HepG2 (cell line): ENCODE measurements around the gene WWP2. TPM values are rescaled to one million over a fixed set of nuclear protein-coding genes. Genes with fewer than 3 reads are reported as not detected.

ENCODE experiments used
- GMEB2 ChIP-seq: IDR thresholded peaks from 2 replicates; pipeline ENCODE4 v1.6.1; 2016; ENCODE audit warnings: missing biosample characterization, missing genetic modification reagents, low read depth
- HMGXB3 ChIP-seq: sonication (generic); formaldehyde crosslinking; IDR thresholded peaks from 2 replicates; pipeline ENCODE4 v1.4.0; 2020; ENCODE audit warnings: missing genetic modification reagents, borderline replicate concordance
- HNF1B ChIP-seq: sonication (generic); formaldehyde crosslinking; IDR thresholded peaks from 2 replicates; pipeline ENCODE4 v1.5.1; 2020; ENCODE audit warnings: mild to moderate bottlenecking, moderate library complexity, missing genetic modification reagents
- IKZF1 ChIP-seq: fragments of 450-650 bp; IDR thresholded peaks from 2 replicates; pipeline ENCODE4 v1.7.1; 2016
- MLXIP ChIP-seq: sonication (generic); formaldehyde crosslinking; IDR thresholded peaks from 2 replicates; pipeline ENCODE4 v1.9.0; 2021; ENCODE audit warnings: missing genetic modification reagents, borderline replicate concordance
- NCOR1 ChIP-seq: fragments of 200-600 bp; sonication (generic); IDR thresholded peaks from 2 replicates; pipeline ENCODE4 v1.7.0; 2017; ENCODE audit warnings: antibody characterized with exemption, low read length, borderline replicate concordance
- RARA ChIP-seq: IDR thresholded peaks from 2 replicates; pipeline ENCODE4 v1.6.1; 2016; ENCODE audit warnings: missing genetic modification reagents, missing compliant biosample characterization
- REL ChIP-seq: sonication (generic); formaldehyde crosslinking; conservative IDR thresholded peaks from 2 replicates; pipeline ENCODE4 v1.8.0; 2022; ENCODE audit warnings: mild to moderate bottlenecking, missing genetic modification reagents, moderate library complexity
- SALL1 ChIP-seq: sonication (generic); formaldehyde crosslinking; IDR thresholded peaks from 2 replicates; pipeline ENCODE4 v1.8.0; 2022; ENCODE audit warnings: mild to moderate bottlenecking, missing genetic modification reagents
- SOX6 ChIP-seq, 2 experiments: fragments of 450-650 bp in 1 of 2; sonication (generic) in 1 of 2; formaldehyde crosslinking in 1 of 2; IDR thresholded peaks; 2 replicates each; pipeline versions ENCODE4 v1.4.0 to v1.6.1; 2017 to 2020; ENCODE audit warnings: antibody characterized with exemption in 1 of 2, mild to moderate bottlenecking in 1 of 2, missing genetic modification reagents in 1 of 2
- SUZ12 ChIP-seq: fragments of 150-350 bp; IDR thresholded peaks from 2 replicates; pipeline ENCODE4 v1.6.1; 2014; ENCODE audit warnings: low read depth, low read length
- ZFP82 ChIP-seq: sonication (generic); formaldehyde crosslinking; IDR thresholded peaks from 2 replicates; pipeline ENCODE4 v1.5.1; 2020; ENCODE audit warnings: mild to moderate bottlenecking, missing genetic modification reagents, borderline replicate concordance
- ZFYVE20 ChIP-seq: sonication (generic); formaldehyde crosslinking; IDR thresholded peaks from 2 replicates; pipeline ENCODE4 v1.8.0; 2023; ENCODE audit warnings: low read depth, mild to moderate bottlenecking, moderate library complexity, missing genetic modification reagents, borderline replicate concordance
- ZNF598 ChIP-seq: sonication (generic); formaldehyde crosslinking; IDR thresholded peaks from 2 replicates; pipeline ENCODE4 v1.5.1; 2020; ENCODE audit warnings: mild to moderate bottlenecking, missing genetic modification reagents, borderline replicate concordance
- ZNF670 ChIP-seq: sonication (generic); formaldehyde crosslinking; IDR thresholded peaks from 2 replicates; pipeline ENCODE4 v1.8.0; 2022; ENCODE audit warnings: mild to moderate bottlenecking, missing genetic modification reagents, borderline replicate concordance
- ZNF709 ChIP-seq: sonication (generic); formaldehyde crosslinking; IDR thresholded peaks from 2 replicates; pipeline ENCODE4 v1.5.0; 2020; ENCODE audit warnings: mild to moderate bottlenecking, missing genetic modification reagents
- polyA plus RNA-seq, 8 experiments: library from polyadenylated mRNA; depleted of rRNA in 3 of 8; stranded (reverse) in 7 of 8; unstranded in 1 of 8; fragments of >200 nt; fragmentation: Illumina TruSeq in 4 of 8; extraction: Trizol in 4 of 8; gene quantifications; 2 replicates each; pipeline versions ENCODE4 v1.2.1 to v1.2.3, GENCODE V29; 2011 to 2016; ENCODE audit warnings: low read depth in 4 of 8, missing spikeins in 1 of 8, mixed read lengths in 1 of 8; ENCODE audit not compliant: insufficient read depth in 1 of 8
- total RNA-seq, 5 experiments: library from RNA; depleted of rRNA; stranded (reverse); fragments of >200 nt; fragmentation: Illumina TruSeq; extraction: Trizol; gene quantifications; 2 replicates each; pipeline ENCODE4 v1.2.3, GENCODE V29; 2016; ENCODE audit warnings: low read depth in 1 of 5

Gene WWP2
- total and polyA plus RNA-seq, 2 of the 13 experiments (the other 11 are each of a cell fraction or from before 2014, with no cell fraction given): 11.4 to 28.2 TPM

DNA sequence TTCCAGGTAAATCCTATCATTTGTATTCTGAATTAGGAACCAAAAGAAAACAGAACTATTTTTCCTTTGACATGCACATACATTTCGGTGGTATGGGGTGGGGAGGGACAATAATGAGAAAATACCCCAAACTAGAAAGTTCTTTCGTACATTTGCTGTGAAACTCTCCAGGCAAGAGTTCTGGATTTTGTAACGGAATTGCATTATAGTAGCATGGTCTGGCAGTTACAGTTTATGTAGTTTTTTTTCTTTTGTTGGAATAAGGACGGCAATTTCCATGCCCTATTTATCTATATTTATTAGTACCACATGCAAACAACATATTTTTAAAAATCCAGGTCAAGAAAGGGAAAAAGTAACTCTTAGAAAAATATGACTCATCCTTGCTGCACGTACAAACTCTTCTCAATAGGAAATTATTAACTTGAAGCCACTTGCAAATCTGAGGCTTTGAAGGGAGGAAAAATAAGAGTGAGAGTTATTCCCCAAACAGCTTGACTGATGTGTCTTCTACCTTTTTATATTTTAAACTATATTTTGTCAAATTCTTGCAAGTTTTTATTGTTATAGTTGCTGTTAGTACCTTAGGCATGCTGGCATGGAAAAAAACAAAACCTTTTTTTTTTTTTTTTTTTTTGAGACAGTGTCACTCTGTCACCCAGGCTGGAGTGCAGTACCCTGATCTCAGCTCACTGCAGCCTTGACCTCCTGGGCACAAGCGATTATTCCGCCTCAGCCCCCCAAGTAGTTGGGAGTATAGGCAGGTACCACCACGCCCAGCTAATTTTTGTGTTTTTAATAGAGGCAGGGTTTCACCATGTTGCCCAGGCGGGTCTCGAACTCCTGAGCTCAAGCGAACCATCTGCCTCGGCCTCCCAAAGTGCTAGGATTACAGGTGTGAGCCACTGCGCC, 69.3 kb downstream of the WWP2 start (continued):
- no peak for TF ChIP-seq MLXIP (CRISPR knock-in tag)
- TF ChIP-seq SALL1 (CRISPR knock-in tag): peak; percentile 28; the same call in 1 of the 2 replicates
- 0 out of 2 replicates have a peak, but pooled peaks have one; percentile 30 for TF ChIP-seq ZNF670
- TF ChIP-seq ZFYVE20 (CRISPR knock-in tag): no peak
- TF ChIP-seq IKZF1: no peak
- TF ChIP-seq NCOR1: peak; percentile 41; the same call in 1 of the 2 replicates
- TF ChIP-seq GMEB2 (CRISPR knock-in tag): no peak
- TF ChIP-seq HMGXB3 (CRISPR knock-in tag): no peak; the same call in 1 of the 2 replicates
- no peak for TF ChIP-seq REL (CRISPR knock-in tag)
- TF ChIP-seq SOX6 (IDR thresholded peaks at IDR 0.05): no peak
- TF ChIP-seq SOX6 (CRISPR knock-in tag; IDR thresholded peaks at IDR 0.05): peak; percentile 36; the same call in 1 of the 2 replicates
- 0 out of 2 replicates have a peak, but pooled peaks have one; percentile 44 for TF ChIP-seq HNF1B
- no peak for TF ChIP-seq ZNF598 (CRISPR knock-in tag)
- TF ChIP-seq ZNF709 (CRISPR knock-in tag): no peak
- TF ChIP-seq RARA (CRISPR knock-in tag): peak; percentile 34; the same call in 1 of the 2 replicates
- no peak for TF ChIP-seq ZFP82
- no peak for TF ChIP-seq SUZ12
